Left hindlimb (tissue), 1 donor: ENCODE measurements around the gene FRMD6.

Experiments
- DNase-seq: peaks from one replicate; pipeline ENCODE4 v3.0.0-alpha.2; 2018

FRMD6 gene

GRCh38 chr14:51651388-51652167 lies at the start of gene FRMD6:
Gene FRMD6 (plus strand): TSS chr14:51651910. CDS start chr14:51689837, 37,927 bp downstream.
- DNase-seq: peak; percentile 93

GRCh38 chr14:51602310-51602709 lies 49.4 kb upstream of the FRMD6 start:
- no peak for DNase-seq

GRCh38 chr14:51603495-51603894 lies 48.2 kb upstream of the FRMD6 start:
- no peak for DNase-seq

- no peak for DNase-seq
Measured at GRCh38 chr14:51604073-51604472, 47.6 kb upstream of the FRMD6 start.

GRCh38 chr14:51605575-51605974 lies 46.1 kb upstream of the FRMD6 start:
- no peak for DNase-seq

GRCh38 chr14:51607711-51608110 lies 44.0 kb upstream of the FRMD6 start:
- peak; percentile 87 for DNase-seq

GRCh38 chr14:51609251-51609954 lies 42.3 kb upstream of the FRMD6 start:
- no peak for DNase-seq

GRCh38 chr14:51609955-51610283 lies 41.8 kb upstream of the FRMD6 start:
- DNase-seq: no peak

GRCh38 chr14:51610771-51611170 lies 40.9 kb upstream of the FRMD6 start:
- no peak for DNase-seq

- no peak for DNase-seq
Measured at GRCh38 chr14:51612449-51612848, 39.3 kb upstream of the FRMD6 start.

GRCh38 chr14:51613416-51613815 lies 38.3 kb upstream of the FRMD6 start:
- no peak for DNase-seq

- DNase-seq: no peak
Measured at GRCh38 chr14:51614707-51615106, 37.0 kb upstream of the FRMD6 start.

- no peak for DNase-seq
Measured at GRCh38 chr14:51616256-51616655, 35.5 kb upstream of the FRMD6 start.

GRCh38 chr14:51616724-51617409 lies 34.8 kb upstream of the FRMD6 start:
- DNase-seq: no peak

GRCh38 chr14:51619561-51619960 lies 32.1 kb upstream of the FRMD6 start:
- DNase-seq: no peak

GRCh38 chr14:51620056-51620455 lies 31.7 kb upstream of the FRMD6 start:
- no peak for DNase-seq

- no peak for DNase-seq
Measured at GRCh38 chr14:51621654-51622053, 30.1 kb upstream of the FRMD6 start.

GRCh38 chr14:51622376-51622775 lies 29.3 kb upstream of the FRMD6 start:
- DNase-seq: no peak

- no peak for DNase-seq
Measured at GRCh38 chr14:51624955-51625569, 26.6 kb upstream of the FRMD6 start.

- DNase-seq: no peak
Measured at GRCh38 chr14:51626185-51626584, 25.5 kb upstream of the FRMD6 start.

- DNase-seq: no peak
Measured at GRCh38 chr14:51626788-51627187, 24.9 kb upstream of the FRMD6 start.

GRCh38 chr14:51627313-51627712 lies 24.4 kb upstream of the FRMD6 start:
- DNase-seq: no peak

GRCh38 chr14:51628238-51628637 lies 23.5 kb upstream of the FRMD6 start:
- DNase-seq: no peak

GRCh38 chr14:51630987-51631386 lies 20.7 kb upstream of the FRMD6 start:
- no peak for DNase-seq
